Spleen (tissue), 11 donors: ENCODE data around the gene PDE6D. TPM values are rescaled to one million over a fixed set of nuclear protein-coding genes. Genes with fewer than 3 reads are reported as not detected.

Experiments used
- DNase-seq: peaks from one replicate; pipeline ENCODE4 v3.0.0-alpha.2; 2020
- H3K27ac ChIP-seq, 8 donors: fragments of 200-600 bp; sonication (generic) in 7 of 8; 1 replicate in 4 of 8; 2 replicates in 4 of 8; pipeline versions ENCODE4 v1.5.0 to v1.8.0; 2016 to 2021; ENCODE audit warnings: inconsistent platforms in 4 of 8, mild to moderate bottlenecking in 4 of 8, moderate library complexity in 1 of 8
- H3K27me3 ChIP-seq, 7 donors: fragments of 200-600 bp; sonication (generic) in 6 of 7; replicated peaks in 1 of 7; 1 replicate in 4 of 7; 2 replicates in 3 of 7; pipeline versions ENCODE4 v1.5.0 to v1.8.0; 2016 to 2021; ENCODE audit warnings: inconsistent platforms in 3 of 7, mild to moderate bottlenecking in 1 of 7
- H3K36me3 ChIP-seq, 6 donors: fragments of 200-600 bp; sonication (generic) in 5 of 6; 1 replicate in 4 of 6; 2 replicates in 2 of 6; pipeline versions ENCODE4 v1.5.0 to v1.8.0; 2016 to 2021; ENCODE audit warnings: inconsistent platforms in 2 of 6
- H3K4me1 ChIP-seq, 6 donors: fragments of 200-600 bp; sonication (generic) in 5 of 6; 1 replicate in 3 of 6; 2 replicates in 3 of 6; pipeline versions ENCODE4 v1.5.0 to v1.8.0; 2016 to 2021; ENCODE audit warnings: inconsistent platforms in 3 of 6
- H3K4me3 ChIP-seq, 8 donors: fragments of 200-600 bp; sonication (generic) in 7 of 8; 1 replicate in 4 of 8; 2 replicates in 4 of 8; pipeline versions ENCODE4 v1.5.0 to v1.8.0; 2016 to 2021; ENCODE audit warnings: inconsistent platforms in 4 of 8, mild to moderate bottlenecking in 4 of 8, moderate library complexity in 2 of 8
- H3K9me3 ChIP-seq, 8 donors: fragments of 200-600 bp; sonication (generic) in 7 of 8; 1 replicate in 4 of 8; 2 replicates in 4 of 8; pipeline versions ENCODE4 v1.5.0 to v1.8.0; 2016 to 2021; ENCODE audit warnings: inconsistent platforms in 4 of 8
- POLR2A ChIP-seq, 3 donors: fragments of 450-650 bp; IDR thresholded peaks; one replicate each; pipeline ENCODE4 v1.5.1; 2017; ENCODE audit warnings: antibody characterized with exemption in 3 of 3, mild to moderate bottlenecking in 1 of 3
- POLR2AphosphoS5 ChIP-seq, 3 donors: sonication (generic); formaldehyde crosslinking; IDR thresholded peaks; one replicate each; pipeline ENCODE4 v1.5.1; 2017; ENCODE audit warnings: antibody characterized with exemption in 3 of 3
- WGBS, 5 donors: extraction: QIAGEN DNeasy Blood & Tissue Kit in 3 of 5; methylation state at CpG; one replicate each; pipeline versions ENCODE4 v1.1.5 to v1.1.7; 2013 to 2018; 5-methylcytosine and 5-hydroxymethylcytosine counted together
- intact Hi-C: fragments of 100-400 bp; cut with DNase I; formaldehyde crosslinking; loops from one replicate; pipeline ENCODE4 v1.15.0; 2023; ENCODE audit warnings: low total_unique reads
- polyA plus RNA-seq, 3 donors: library from polyadenylated mRNA; stranded (reverse); fragments of 200-250 nt; gene quantifications; one replicate each; pipeline ENCODE4 v1.2.1, GENCODE V29; 2013
- total RNA-seq, 7 donors: library from RNA; depleted of rRNA in 3 of 7; stranded (reverse); fragments of >200 nt in 3 of 7; fragmentation: NEBNext Ultra II Directional in 4 of 7; extraction: Animal tissue kit (Norgen Biotek cat#: 25700) in 4 of 7; gene quantifications; one replicate each; pipeline versions ENCODE4 v1.1.0 to v1.2.1, GENCODE V29; 2016 to 2021
- TF ChIP-seq, protein P1 (sequence below), 11 experiments: fragments of 200-600 bp in 7 of 11; fragments of 450-650 bp in 4 of 11; sonication (generic) in 4 of 11; IDR thresholded peaks in 8 of 11; conservative IDR thresholded peaks in 3 of 11; 1 replicate in 7 of 11; 2 replicates in 4 of 11; pipeline versions ENCODE4 v1.4.0 to v1.8.0; 2016 to 2021; ENCODE audit warnings: antibody characterized with exemption in 11 of 11, inconsistent platforms in 4 of 11, mild to moderate bottlenecking in 1 of 11
- donor health status: healthy with polysubstance abuse.
- donor health status: DM: no; HTN: no; CAD: no; lungs with moderate emphysema.
- donor health status: DM: no; HTN: no; CAD: no.
- donor health status: Bipolar disorder and iron deficiency.
- donor health status: healthy.
- donor health status: DM: no; HTN: no; CAD: no.
- donor health status: DM: yes; HTN: yes; CAD: no.

The PDE6D gene
- total and polyA plus RNA-seq, 10 donors = 20.5 to 45.0 (median 29.6) TPM

DNA sequence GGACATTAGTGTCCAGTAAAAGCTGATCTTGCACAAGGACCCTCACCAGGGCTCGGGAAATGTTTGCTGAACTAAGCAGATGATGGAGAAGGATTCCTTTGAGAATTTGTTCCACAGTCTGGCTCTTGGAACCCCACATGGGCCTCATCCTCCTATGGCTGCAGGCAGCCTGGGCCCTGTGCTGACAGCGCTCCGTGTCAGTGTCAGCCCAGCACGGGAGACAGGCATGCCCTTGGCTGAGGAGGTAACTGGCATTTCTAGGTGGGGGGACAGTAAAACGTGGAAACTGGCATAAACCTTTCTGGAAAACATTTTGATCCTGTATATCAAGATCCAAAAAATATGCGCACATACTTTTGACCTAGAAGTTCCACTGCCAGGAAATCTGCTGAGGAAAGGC lies 62.3 kb downstream of the PDE6D start:
- intact Hi-C loops = loop anchor here (10.0 kb wide), 1 partner anchor 54 kb away; no protein-coding TSS in a partner anchor

GRCh38 chr2:231717281-231718171 lies 63.6 kb downstream of the PDE6D start:
- intact Hi-C loops = loop anchor here (10.0 kb wide), 1 partner anchor 53 kb away; no protein-coding TSS in a partner anchor
- H3K27ac ChIP-seq = peak overlapping the region in 7 of 8 donors; percentile 6 to 77 (median 67)
- peaks cover 0 to 5% (median 0%) of the 10 kb centered on the region in 8 donors for H3K9me3 ChIP-seq
- H3K4me3 ChIP-seq = no peak overlapping the region
- H3K4me1 ChIP-seq = peaks cover 16 to 53% (median 41%) of the 10 kb centered on the region in 6 donors
- DNase-seq = no peak
- H3K27me3 ChIP-seq = no peaks in the 10 kb centered on the region
- peak in 2 of 3 donors; percentile 26 to 51 for TF ChIP-seq POLR2AphosphoS5 (IDR thresholded peaks at IDR 0.05)
- TF ChIP-seq, protein P1, sequence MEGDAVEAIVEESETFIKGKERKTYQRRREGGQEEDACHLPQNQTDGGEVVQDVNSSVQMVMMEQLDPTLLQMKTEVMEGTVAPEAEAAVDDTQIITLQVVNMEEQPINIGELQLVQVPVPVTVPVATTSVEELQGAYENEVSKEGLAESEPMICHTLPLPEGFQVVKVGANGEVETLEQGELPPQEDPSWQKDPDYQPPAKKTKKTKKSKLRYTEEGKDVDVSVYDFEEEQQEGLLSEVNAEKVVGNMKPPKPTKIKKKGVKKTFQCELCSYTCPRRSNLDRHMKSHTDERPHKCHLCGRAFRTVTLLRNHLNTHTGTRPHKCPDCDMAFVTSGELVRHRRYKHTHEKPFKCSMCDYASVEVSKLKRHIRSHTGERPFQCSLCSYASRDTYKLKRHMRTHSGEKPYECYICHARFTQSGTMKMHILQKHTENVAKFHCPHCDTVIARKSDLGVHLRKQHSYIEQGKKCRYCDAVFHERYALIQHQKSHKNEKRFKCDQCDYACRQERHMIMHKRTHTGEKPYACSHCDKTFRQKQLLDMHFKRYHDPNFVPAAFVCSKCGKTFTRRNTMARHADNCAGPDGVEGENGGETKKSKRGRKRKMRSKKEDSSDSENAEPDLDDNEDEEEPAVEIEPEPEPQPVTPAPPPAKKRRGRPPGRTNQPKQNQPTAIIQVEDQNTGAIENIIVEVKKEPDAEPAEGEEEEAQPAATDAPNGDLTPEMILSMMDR (IDR thresholded peaks at IDR 0.05 in 8 of 11, conservative IDR thresholded peaks at IDR 0.05 in 3 of 11) = no peak
- no peak for TF ChIP-seq POLR2A (IDR thresholded peaks at IDR 0.05)
- 65 to 78% (median 74%) methylated on average over 8 to 13 of the region's 13 CpGs for WGBS, 5 donors
- H3K36me3 ChIP-seq = peaks cover 0 to 21% (median 8%) of the 10 kb centered on the region in 6 donors

More for the DNA sequence above, 62.3 kb downstream of the PDE6D start:
- DNase-seq = no peak
- no peak for TF ChIP-seq POLR2A (IDR thresholded peaks at IDR 0.05)
- TF ChIP-seq, protein P1 (IDR thresholded peaks at IDR 0.05 in 8 of 11, conservative IDR thresholded peaks at IDR 0.05 in 3 of 11) = no peak
- no peak for TF ChIP-seq POLR2AphosphoS5 (IDR thresholded peaks at IDR 0.05)
- H3K4me1 ChIP-seq = peaks cover 9 to 40% (median 29%) of the 10 kb centered on the region in 6 donors
- WGBS, 5 donors = 80 to 86% (median 81%) methylated on average over 6 of the region's 6 CpGs
- no peak overlapping the region for H3K27ac ChIP-seq
- peaks cover 0 to 9% (median under 1%) of the 10 kb centered on the region in 6 donors for H3K36me3 ChIP-seq
- peaks cover 0 to 5% (median 0%) of the 10 kb centered on the region in 8 donors for H3K9me3 ChIP-seq
- H3K4me3 ChIP-seq = no peak overlapping the region
- H3K27me3 ChIP-seq = no peaks in the 10 kb centered on the region

- H3K4me3 ChIP-seq = no peak overlapping the region
- intact Hi-C loops = loop anchor here (10.0 kb wide), 1 partner anchor 52 kb away; no protein-coding TSS in a partner anchor
- H3K4me1 ChIP-seq = peaks cover 23 to 61% (median 48%) of the 10 kb centered on the region in 6 donors
- H3K36me3 ChIP-seq = peaks cover 0 to 28% (median 14%) of the 10 kb centered on the region in 6 donors
- TF ChIP-seq POLR2AphosphoS5 (IDR thresholded peaks at IDR 0.05) = peak in 1 of 3 donors; percentile 24
- TF ChIP-seq, protein P1 (IDR thresholded peaks at IDR 0.05 in 8 of 11, conservative IDR thresholded peaks at IDR 0.05 in 3 of 11) = no peak
- TF ChIP-seq POLR2A (IDR thresholded peaks at IDR 0.05) = no peak
- no peak for DNase-seq
- peak overlapping the region in 4 of 8 donors; percentile 51 to 77 (median 72) for H3K27ac ChIP-seq
- 79 to 94% (median 90%) methylated on average over 8 to 11 of the region's 11 CpGs for WGBS, 5 donors
- no peaks in the 10 kb centered on the region for H3K27me3 ChIP-seq
- peaks cover 0 to 5% (median 0%) of the 10 kb centered on the region in 8 donors for H3K9me3 ChIP-seq
Measured at GRCh38 chr2:231716666-231717280, 64.3 kb downstream of the PDE6D start.
